Posterior vena cava (tissue), 2 donors: Measurements from ENCODE around the gene FNDC3B. TPM values are rescaled to one million over a fixed set of nuclear protein-coding genes. Genes with fewer than 3 reads are reported as not detected.
"Not testable (repeated sequence)": the region's sequence is repeated elsewhere in the genome, so short reads cannot be mapped to it uniquely, and the experiment has no call there.

Experiments
- DNase-seq: peaks from one replicate; pipeline ENCODE4 v3.0.0-alpha.2; 2020; ENCODE audit warnings: low spot score
- intact Hi-C, 2 donors: fragments of 100-400 bp; cut with DNase I; formaldehyde crosslinking; loops; one replicate each; pipeline versions ENCODE4 v1.14.1 to v1.14.2; 2022 to 2023
- total RNA-seq, 2 donors: library from RNA; stranded (reverse); fragmentation: NEBNext Ultra II Directional; extraction: Animal tissue kit (Norgen Biotek cat#: 25700); gene quantifications; one replicate each; pipeline ENCODE4 v1.2.1, GENCODE V29; 2021
- donor health status: DM: yes; HTN: yes; CAD: no.
- donor health status: DM: yes; HTN: yes; CAD: no.

FNDC3B gene
- total RNA-seq, 2 donors from 2014 or later: 142 to 167 TPM

- intact Hi-C loops: no loop called here
- DNase-seq: no peak
Observed at GRCh38 chr3:172227340-172228035, 188.1 kb downstream of the FNDC3B start.

GRCh38 chr3:172228036-172228415 is 188.6 kb downstream of the FNDC3B start:
- intact Hi-C loops: no loop called here
- DNase-seq: no peak

DNA sequence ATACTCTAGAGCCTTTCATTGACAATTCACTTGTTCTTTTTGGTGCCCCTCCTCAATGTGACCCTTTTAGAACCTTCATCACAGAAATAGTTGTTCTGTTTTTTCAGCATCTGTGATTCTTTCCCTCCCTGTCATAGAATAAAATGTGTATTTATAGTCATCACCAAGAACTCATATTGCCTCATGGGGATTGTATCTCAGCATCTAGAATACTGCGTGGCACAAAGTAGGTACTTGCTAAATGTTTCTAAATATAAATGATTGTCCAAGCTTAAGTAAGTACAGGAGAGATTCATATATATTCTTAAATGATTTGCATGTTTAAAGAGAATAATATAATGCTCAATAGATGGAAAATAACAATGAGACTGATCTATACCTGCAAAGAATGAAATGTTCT is 190.1 kb downstream of the FNDC3B start:
- DNase-seq: no peak
- intact Hi-C loops: no loop called here

DNA sequence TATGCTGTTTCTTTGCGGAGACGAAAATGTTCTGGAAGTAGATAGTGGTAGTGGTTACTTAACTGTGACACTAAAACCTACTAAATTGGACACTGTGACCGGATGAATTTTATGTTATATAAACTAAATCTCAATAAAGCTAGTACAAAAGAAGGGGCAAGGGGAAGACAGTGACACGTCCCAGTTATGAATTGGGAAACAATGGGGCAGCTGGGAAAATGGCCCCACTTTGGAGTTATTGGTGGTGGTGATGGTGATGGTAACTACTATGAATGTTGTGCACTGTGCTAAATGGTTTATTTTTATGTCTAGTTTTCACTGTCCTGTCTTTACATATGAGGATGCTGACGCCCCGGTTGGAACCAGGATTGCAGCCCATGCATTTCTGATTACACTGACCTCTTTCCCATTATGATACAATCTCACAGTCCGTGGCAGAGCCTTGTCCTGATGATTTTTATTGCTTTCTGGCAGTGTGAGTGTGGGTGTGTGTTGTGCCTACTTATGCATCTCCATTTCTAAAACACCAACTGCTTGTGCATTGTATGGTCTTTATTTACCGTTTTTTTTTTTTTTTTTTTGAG is 192.0 kb downstream of the FNDC3B start:
- no peak for DNase-seq
- intact Hi-C loops: no loop called here

DNA sequence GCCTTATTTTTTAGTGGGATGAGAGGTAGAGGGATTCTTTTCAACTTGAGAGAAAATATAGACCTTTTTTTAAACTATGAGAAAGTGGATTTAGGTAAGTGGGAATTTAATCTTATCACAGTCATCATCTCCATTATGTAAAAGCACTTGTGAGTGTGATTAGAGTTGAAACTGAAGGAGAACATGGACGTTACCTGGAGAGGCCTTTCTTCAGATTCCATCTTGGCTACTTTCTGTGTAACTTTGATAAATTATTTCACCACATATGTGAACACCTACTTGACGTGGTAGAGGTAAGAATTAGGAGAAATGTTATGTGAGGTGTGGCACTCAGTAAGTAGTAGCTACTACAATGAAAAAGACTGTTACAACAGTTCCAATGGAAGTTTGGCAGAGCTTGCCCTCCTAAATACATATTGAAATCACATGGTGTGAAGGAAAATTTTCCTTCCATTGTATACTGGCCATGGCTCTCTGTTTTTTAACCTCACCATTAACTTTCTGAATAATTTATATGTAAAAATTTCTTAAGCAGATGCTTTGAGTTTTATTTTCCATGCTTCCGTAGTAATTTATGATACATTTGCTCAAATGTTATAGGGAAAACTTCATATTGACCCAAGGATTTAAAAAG is 193.3 kb downstream of the FNDC3B start:
- intact Hi-C loops: no loop called here
- DNase-seq: no peak

DNA sequence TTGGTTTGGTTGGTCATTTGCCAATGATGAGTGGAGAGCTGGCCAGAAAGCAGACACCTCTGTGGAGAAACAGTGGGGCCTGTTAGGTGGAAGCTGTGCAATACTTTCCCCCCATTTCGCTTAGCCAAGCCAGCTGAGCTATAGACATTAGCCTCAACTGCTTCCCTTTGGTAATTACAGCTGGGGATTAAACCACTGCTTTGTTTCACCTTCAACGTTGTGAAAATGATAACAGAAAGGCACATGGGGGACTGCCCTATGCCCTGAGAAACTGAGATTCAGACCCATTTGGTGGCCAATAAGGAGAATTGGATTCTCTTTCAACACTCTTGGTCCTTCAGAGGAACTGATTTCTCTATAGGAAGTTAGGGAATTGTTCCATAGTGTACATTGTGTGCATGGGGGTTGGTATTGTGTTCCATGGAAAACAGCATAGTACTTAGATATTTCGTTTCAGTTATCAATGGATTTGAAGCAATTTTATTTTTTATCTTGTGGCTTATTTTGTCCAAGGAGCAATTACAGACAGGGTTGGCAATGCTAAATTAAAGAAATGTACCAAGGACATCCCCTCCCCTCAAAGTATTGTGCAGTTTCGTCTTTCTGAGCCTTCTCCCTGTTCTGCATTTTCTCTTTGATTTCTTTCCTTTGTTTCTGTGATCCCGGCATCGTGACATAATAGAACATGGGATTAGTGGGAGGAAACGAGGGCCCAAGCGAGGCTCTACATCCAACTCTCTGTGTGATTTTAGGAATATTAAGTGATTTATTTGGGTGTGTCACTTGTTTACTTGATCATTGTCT is 194.3 kb downstream of the FNDC3B start:
- no peak for DNase-seq
- intact Hi-C loops: no loop called here

- intact Hi-C loops: no loop called here
- no peak for DNase-seq
Observed at GRCh38 chr3:172235698-172236097, 196.3 kb downstream of the FNDC3B start.

GRCh38 chr3:172236771-172237742 is 197.7 kb downstream of the FNDC3B start:
- DNase-seq: no peak
- intact Hi-C loops: no loop called here

- DNase-seq: no peak
- intact Hi-C loops: no loop called here
Observed at GRCh38 chr3:172238188-172238587, 198.8 kb downstream of the FNDC3B start.

GRCh38 chr3:172239218-172239790 is 199.9 kb downstream of the FNDC3B start:
- intact Hi-C loops: no loop called here
- no peak for DNase-seq

GRCh38 chr3:172241405-172241804 is 202.0 kb downstream of the FNDC3B start:
- intact Hi-C loops: no loop called here
- DNase-seq: no peak

GRCh38 chr3:172242471-172242870 is 203.1 kb downstream of the FNDC3B start:
- intact Hi-C loops, DNase-seq: not testable (repeated sequence)

GRCh38 chr3:172243376-172243775 is 204.0 kb downstream of the FNDC3B start:
- DNase-seq, intact Hi-C loops: not testable (repeated sequence)

GRCh38 chr3:172244011-172244410 is 204.6 kb downstream of the FNDC3B start:
- intact Hi-C loops: no loop called here

GRCh38 chr3:172245241-172245640 is 205.9 kb downstream of the FNDC3B start:
- DNase-seq: no peak
- intact Hi-C loops: no loop called here

More at GRCh38 chr3:172244011-172244410, 204.6 kb downstream of the FNDC3B start:
- no peak for DNase-seq

DNA sequence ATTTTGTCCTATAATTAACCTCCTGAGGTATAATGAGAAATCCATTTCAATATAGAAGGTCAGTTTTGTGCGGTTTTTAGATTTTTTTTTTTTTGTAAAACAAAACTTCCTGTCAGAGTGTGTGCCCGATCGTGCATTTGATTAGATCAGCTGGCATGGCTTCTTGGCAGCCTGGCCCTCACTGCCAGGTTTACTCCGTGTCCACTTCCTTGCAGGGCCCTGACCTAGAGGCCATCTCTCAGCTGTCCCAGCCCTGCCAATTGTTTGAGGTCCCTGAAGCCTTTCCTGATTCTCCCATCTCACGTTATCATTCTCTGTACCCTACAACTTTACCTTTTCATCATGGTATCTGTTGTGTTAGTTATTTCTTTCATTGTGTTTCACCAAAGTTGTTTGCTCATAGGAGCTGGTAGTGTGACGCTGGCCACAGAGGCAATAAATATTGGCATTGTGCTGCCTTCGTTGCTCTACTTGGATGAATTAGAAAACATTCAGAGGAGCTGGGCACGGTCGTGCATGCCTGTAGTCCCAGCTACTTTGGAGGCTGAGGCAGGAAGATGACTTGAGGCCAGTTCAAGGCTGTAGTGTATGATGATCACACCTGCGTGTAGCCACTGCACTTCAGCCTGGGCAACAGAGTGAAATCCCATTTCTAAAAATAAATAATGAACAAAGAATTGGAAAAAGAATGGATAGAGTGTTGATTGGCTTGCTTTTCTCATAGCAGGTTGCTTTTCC is 206.9 kb downstream of the FNDC3B start:
- no peak for DNase-seq
- intact Hi-C loops: no loop called here

GRCh38 chr3:172247525-172248274 is 208.3 kb downstream of the FNDC3B start:
- intact Hi-C loops: no loop called here
- DNase-seq: no peak
